Lung (tissue), 12 donors: ENCODE results near the gene FKBP9. TPM values are rescaled to one million over a fixed set of nuclear protein-coding genes. Genes with fewer than 3 reads are reported as not detected.

Experiments used
- ATAC-seq: fragments of 200-7000 bp; cut with Tn5 transposase; one replicate; pipeline ENCODE4 v1.9.1; 2020; ENCODE audit warnings: moderate number of reproducible peaks; ENCODE audit not compliant: insufficient read depth, low FRiP score
- DNase-seq, 3 donors: peaks; one replicate each; pipeline ENCODE4 v3.0.0-alpha.2; 2013 to 2017
- H3K27ac ChIP-seq, 2 donors: one replicate each; pipeline ENCODE4 v1.5.1; 2013; ENCODE audit warnings: mild to moderate bottlenecking in 2 of 2, moderate library complexity in 2 of 2, control low read depth in 1 of 2, inconsistent platforms in 1 of 2, low read depth in 1 of 2, low read length in 1 of 2
- H3K27me3 ChIP-seq, 3 donors: one replicate each; pipeline ENCODE4 v1.5.1; 2013; ENCODE audit warnings: low read length in 2 of 3; ENCODE audit not compliant: control insufficient read depth in 3 of 3, insufficient read depth in 3 of 3
- H3K36me3 ChIP-seq, 4 donors: one replicate each; pipeline ENCODE4 v1.5.1; 2013; ENCODE audit warnings: low read length in 4 of 4, mild to moderate bottlenecking in 1 of 4, moderate library complexity in 1 of 4; ENCODE audit not compliant: control insufficient read depth in 4 of 4, insufficient read depth in 4 of 4
- H3K4me1 ChIP-seq, 5 donors: one replicate each; pipeline ENCODE4 v1.5.1; 2013; ENCODE audit warnings: low read length in 5 of 5, mild to moderate bottlenecking in 2 of 5, moderate library complexity in 1 of 5; ENCODE audit not compliant: control insufficient read depth in 5 of 5, insufficient read depth in 5 of 5
- H3K4me3 ChIP-seq: one replicate; pipeline ENCODE4 v1.5.1; 2013; ENCODE audit warnings: mild to moderate bottlenecking, control low read depth, moderate library complexity
- H3K9ac ChIP-seq, 2 donors: one replicate each; pipeline ENCODE4 v1.5.1; 2013; ENCODE audit warnings: low read length in 2 of 2, control low read depth in 1 of 2; ENCODE audit not compliant: insufficient read depth in 1 of 2
- H3K9me3 ChIP-seq, 4 donors: one replicate each; pipeline ENCODE4 v1.5.1; 2013; ENCODE audit warnings: low read length in 3 of 4, mild to moderate bottlenecking in 1 of 4, moderate library complexity in 1 of 4; ENCODE audit not compliant: control insufficient read depth in 4 of 4, insufficient read depth in 3 of 4
- WGBS, 2 donors: extraction: QIAGEN DNeasy Blood & Tissue Kit; methylation state at CpG; one replicate each; pipeline ENCODE4 v1.1.7; 2013; 5-methylcytosine and 5-hydroxymethylcytosine counted together
- polyA plus RNA-seq, 2 donors: library from polyadenylated mRNA; stranded (reverse); fragments of 200-250 nt; gene quantifications; one replicate each; pipeline ENCODE4 v1.2.1, GENCODE V29; 2013
- total RNA-seq, 2 donors: library from RNA; depleted of rRNA in 1 of 2; stranded (reverse); fragments of >200 nt in 1 of 2; gene quantifications; one replicate each; pipeline ENCODE4 v1.2.1, GENCODE V29; 2014 to 2021
- TF ChIP-seq, protein P1 (sequence below): IDR thresholded peaks from 2 replicates; pipeline ENCODE4 v1.5.1; 2012; ENCODE audit warnings: mild to moderate bottlenecking; ENCODE audit errors: control extremely low read depth, extremely low read depth
- donor health status: control.
- donor health status: control.
- donor health status: Bipolar disorder and iron deficiency.
- donor health status: healthy.
- donor health status: DM: yes; HTN: yes; CAD: no.

FKBP9 gene
- total and polyA plus RNA-seq, 4 donors = 24.2 to 118 (median 74.1) TPM

DNA sequence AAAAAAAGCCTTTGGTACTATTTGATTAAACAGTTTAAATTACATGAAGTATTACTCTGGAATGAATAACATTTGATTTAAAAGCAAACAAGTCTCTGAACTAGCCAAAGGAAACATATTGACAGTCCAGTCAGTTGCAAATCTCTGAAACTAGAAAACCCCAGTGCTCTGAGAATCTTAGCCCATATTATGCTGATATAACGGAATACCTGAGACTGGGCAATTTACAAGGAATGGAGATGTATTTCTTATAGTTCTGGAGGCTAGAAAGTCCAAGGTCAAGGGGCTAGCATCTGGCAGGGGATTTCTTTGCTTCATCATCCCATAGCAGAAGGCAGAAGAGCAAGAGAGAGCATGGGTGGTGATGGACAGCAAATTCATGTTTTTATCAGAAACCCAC lies 21.7 kb upstream of the FKBP9 start:
- Histone ChIP-seq H3K4me3 (no peak overlapping the region), H3K27me3 (no peaks in the 10 kb centered on the region), H3K27ac (no peak overlapping the region), H3K9ac (no peak overlapping the region), H3K9me3 (no peaks in the 10 kb centered on the region), H3K36me3 (peaks cover 4 to 15% (median 5%) of the 10 kb centered on the region in 4 donors), H3K4me1 (peaks cover 0 to 21% (median 13%) of the 10 kb centered on the region in 5 donors)
- DNase-seq = no peak
- no peak for ATAC-seq
- WGBS, 2 donors = 97 to 99% methylated on average over 1 of the region's 1 CpG
- TF ChIP-seq, protein P1, sequence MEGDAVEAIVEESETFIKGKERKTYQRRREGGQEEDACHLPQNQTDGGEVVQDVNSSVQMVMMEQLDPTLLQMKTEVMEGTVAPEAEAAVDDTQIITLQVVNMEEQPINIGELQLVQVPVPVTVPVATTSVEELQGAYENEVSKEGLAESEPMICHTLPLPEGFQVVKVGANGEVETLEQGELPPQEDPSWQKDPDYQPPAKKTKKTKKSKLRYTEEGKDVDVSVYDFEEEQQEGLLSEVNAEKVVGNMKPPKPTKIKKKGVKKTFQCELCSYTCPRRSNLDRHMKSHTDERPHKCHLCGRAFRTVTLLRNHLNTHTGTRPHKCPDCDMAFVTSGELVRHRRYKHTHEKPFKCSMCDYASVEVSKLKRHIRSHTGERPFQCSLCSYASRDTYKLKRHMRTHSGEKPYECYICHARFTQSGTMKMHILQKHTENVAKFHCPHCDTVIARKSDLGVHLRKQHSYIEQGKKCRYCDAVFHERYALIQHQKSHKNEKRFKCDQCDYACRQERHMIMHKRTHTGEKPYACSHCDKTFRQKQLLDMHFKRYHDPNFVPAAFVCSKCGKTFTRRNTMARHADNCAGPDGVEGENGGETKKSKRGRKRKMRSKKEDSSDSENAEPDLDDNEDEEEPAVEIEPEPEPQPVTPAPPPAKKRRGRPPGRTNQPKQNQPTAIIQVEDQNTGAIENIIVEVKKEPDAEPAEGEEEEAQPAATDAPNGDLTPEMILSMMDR = no peak

DNA sequence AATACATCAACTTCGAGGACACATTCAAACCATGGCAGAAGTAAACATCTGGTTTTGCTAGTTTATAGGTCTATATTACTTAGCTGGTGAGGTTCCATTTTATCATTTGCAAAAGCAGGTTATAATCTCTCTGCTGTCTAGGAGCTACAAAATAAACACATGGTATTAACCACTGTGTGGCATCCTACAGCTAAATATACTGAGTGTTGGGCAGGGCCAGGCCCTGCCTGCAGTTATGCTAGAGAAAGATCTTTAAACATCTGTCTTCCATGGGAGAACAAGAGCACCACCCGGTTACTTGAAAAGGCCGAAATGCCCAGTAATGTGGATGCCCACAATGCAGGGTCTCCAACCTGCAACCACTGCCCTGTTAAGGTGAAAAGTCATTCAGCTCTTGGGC lies 20.6 kb upstream of the FKBP9 start:
- TF ChIP-seq, protein P1 = no peak
- Histone ChIP-seq H3K27me3 (no peaks in the 10 kb centered on the region), H3K27ac (peak overlapping the region in 1 of 2 donors; percentile 54), H3K36me3 (peaks cover 2 to 10% (median 3%) of the 10 kb centered on the region in 4 donors), H3K9ac (no peak overlapping the region), H3K9me3 (no peaks in the 10 kb centered on the region), H3K4me3 (no peak overlapping the region), H3K4me1 (peaks cover 0 to 29% (median 13%) of the 10 kb centered on the region in 5 donors)
- WGBS, 2 donors = 87 to 91% methylated on average over 3 of the region's 3 CpGs
- ATAC-seq (no peak), DNase-seq (no peak)

DNA sequence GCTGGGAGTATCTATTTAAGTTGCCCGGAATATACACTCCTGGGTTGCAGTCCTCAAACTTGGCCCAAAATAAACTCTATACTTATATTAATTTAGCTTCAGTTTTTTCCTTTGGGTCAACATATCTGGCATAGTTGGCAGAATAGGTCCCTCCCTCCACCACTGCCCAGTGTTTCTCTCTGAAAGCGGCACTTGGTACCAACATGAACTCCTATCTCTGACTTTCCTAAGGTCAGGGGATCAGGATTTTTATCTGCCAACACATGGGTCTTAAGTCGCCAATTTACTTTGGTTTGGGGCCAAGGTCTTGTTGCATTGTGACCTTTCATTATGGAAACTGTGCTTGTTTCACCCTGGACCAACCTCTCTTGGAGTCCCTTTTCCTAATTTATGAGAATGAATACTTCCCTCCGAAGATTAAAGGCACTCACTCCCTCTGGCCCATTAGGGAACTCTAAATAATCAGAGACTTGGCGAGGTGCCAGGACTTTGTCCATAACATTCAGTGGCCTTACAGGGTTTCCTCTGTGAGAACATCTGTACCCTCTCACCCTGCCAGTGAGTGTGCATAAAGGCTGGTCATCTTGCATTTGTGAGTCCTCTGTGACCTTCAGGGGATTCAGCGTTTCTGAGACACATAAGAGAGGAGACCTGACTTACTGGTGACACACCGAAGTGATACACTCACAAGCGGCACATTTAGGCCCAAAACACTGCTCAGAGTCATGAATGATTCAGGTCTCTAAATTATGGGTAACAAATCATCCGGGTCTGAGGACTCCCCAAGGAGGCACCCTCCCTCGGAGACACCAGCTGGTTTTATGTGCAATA lies 19.7 kb upstream of the FKBP9 start:
- TF ChIP-seq, protein P1 = no peak
- H3K36me3 ChIP-seq = peaks cover 0 to 6% (median under 1%) of the 10 kb centered on the region in 4 donors
- DNase-seq (peak; percentile 75 to 88 (median 86)), ATAC-seq (no peak)
- peaks cover 0 to 31% (median 13%) of the 10 kb centered on the region in 5 donors for H3K4me1 ChIP-seq
- H3K27ac ChIP-seq = peak overlapping the region; percentile 22 to 54
- WGBS, 2 donors = 65 to 79% methylated on average over 10 of the region's 10 CpGs
- no peaks in the 10 kb centered on the region for H3K9me3 ChIP-seq
- no peak overlapping the region for H3K9ac ChIP-seq
- no peaks in the 10 kb centered on the region for H3K27me3 ChIP-seq
- no peak overlapping the region for H3K4me3 ChIP-seq
